Fibroblast of lung (primary cell): Measurements from ENCODE around the gene LYPD6B.

ENCODE experiments used
- EZH2 ChIP-seq: IDR thresholded peaks from 2 replicates; pipeline ENCODE4 v1.5.1; 2012; ENCODE audit warnings: low read length, control low read depth, mild to moderate bottlenecking; ENCODE audit errors: missing control alignments
- TF ChIP-seq, protein P1 (sequence below), 2 donors: IDR thresholded peaks in 1 of 2; conservative IDR thresholded peaks in 1 of 2; 1 replicate in 1 of 2; 2 replicates in 1 of 2; pipeline ENCODE4 v1.5.1; 2011 to 2012; ENCODE audit warnings: low read length in 2 of 2, control low read depth in 1 of 2, inconsistent platforms in 1 of 2, low read depth in 1 of 2, mild to moderate bottlenecking in 1 of 2

DNA sequence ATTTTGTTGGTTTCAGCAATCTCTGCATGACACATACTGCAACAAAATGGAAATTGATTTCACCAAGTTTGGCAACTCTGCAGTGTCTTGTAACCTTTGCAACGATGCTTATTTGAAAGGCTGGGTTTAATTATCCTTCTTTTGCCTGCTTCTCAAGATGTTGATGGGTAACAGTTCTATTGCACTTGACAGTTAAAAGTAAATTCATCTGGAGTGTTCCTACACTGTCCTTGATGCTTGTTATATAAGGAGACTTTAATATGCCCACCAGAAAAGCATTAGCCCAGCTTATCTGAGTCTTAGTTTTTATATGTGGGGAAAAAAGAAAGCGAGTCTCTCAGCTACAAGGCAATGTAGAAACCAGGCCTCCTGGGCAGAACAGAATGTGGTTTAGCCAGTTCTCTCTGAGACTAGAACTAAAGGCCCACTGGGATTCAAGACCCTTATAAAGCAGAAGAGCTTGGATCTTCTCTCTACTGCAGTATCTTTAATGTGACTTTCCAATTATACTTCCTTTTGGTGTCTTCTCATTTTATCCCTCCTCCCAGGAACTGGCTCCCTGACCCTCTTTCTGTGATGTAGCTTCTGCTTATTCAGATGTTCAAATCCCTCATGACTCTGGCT, 185.1 kb downstream of the LYPD6B start:
- TF ChIP-seq, protein P1, sequence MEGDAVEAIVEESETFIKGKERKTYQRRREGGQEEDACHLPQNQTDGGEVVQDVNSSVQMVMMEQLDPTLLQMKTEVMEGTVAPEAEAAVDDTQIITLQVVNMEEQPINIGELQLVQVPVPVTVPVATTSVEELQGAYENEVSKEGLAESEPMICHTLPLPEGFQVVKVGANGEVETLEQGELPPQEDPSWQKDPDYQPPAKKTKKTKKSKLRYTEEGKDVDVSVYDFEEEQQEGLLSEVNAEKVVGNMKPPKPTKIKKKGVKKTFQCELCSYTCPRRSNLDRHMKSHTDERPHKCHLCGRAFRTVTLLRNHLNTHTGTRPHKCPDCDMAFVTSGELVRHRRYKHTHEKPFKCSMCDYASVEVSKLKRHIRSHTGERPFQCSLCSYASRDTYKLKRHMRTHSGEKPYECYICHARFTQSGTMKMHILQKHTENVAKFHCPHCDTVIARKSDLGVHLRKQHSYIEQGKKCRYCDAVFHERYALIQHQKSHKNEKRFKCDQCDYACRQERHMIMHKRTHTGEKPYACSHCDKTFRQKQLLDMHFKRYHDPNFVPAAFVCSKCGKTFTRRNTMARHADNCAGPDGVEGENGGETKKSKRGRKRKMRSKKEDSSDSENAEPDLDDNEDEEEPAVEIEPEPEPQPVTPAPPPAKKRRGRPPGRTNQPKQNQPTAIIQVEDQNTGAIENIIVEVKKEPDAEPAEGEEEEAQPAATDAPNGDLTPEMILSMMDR (conservative IDR thresholded peaks at IDR 0.05 in 1 of 2, IDR thresholded peaks at IDR 0.05 in 1 of 2; ENCODE audit: low read depth in 1 of 2, low read length in 2 of 2): no peak
- no peak for TF ChIP-seq EZH2
